ENCODE data around the gene C19orf81. TPM values are rescaled to one million over a fixed set of nuclear protein-coding genes. Genes with fewer than 3 reads are reported as not detected.
A peak's percentile ranks its signal among the peaks of the same experiment; 100 is the strongest.
"Not testable (repeated sequence)": the region's sequence is repeated elsewhere in the genome, so short reads cannot be mapped to it uniquely, and the experiment has no call there.

The C19orf81 gene
- total RNA-seq = not detected

GRCh38 chr19:50649433-50650391, at the start of gene C19orf81:
Gene C19orf81, plus strand, starts transcription at chr19:50649445. Its CDS starts 0 bp downstream, at chr19:50649445.
- DNase-seq (ENCODE audit: low spot score in 2 of 2) (no peak), FAIRE-seq (no peak)

GRCh38 chr19:50601407-50602088, 47.7 kb upstream of the C19orf81 start:
- DNase-seq (ENCODE audit: low spot score in 2 of 2) (no peak), FAIRE-seq (no peak)

GRCh38 chr19:50602089-50602422, 47.2 kb upstream of the C19orf81 start:
- FAIRE-seq (no peak), DNase-seq (ENCODE audit: low spot score in 2 of 2) (no peak)

- FAIRE-seq = no peak
- no peak for DNase-seq (ENCODE audit: low spot score in 2 of 2)
Observed at GRCh38 chr19:50602496-50602895, 46.7 kb upstream of the C19orf81 start.

- no peak for FAIRE-seq
- DNase-seq (ENCODE audit: low spot score in 2 of 2) = no peak
Observed at GRCh38 chr19:50602935-50603334, 46.3 kb upstream of the C19orf81 start.

- not testable (repeated sequence) for DNase-seq (ENCODE audit: low spot score in 2 of 2)
Observed at GRCh38 chr19:50604264-50605073, 44.8 kb upstream of the C19orf81 start.

GRCh38 chr19:50606059-50606836, 43.0 kb upstream of the C19orf81 start:
- DNase-seq (ENCODE audit: low spot score in 2 of 2); FAIRE-seq: not testable (repeated sequence)

More at GRCh38 chr19:50604264-50605073, 44.8 kb upstream of the C19orf81 start:
- not testable (repeated sequence) for FAIRE-seq

- DNase-seq (ENCODE audit: low spot score in 2 of 2) (no peak), FAIRE-seq (no peak)
Observed at GRCh38 chr19:50607388-50607787, 41.9 kb upstream of the C19orf81 start.

GRCh38 chr19:50607874-50608785, 41.1 kb upstream of the C19orf81 start:
- FAIRE-seq (no peak), DNase-seq (ENCODE audit: low spot score in 2 of 2) (peak; percentile 87 to 93)

- FAIRE-seq; DNase-seq (ENCODE audit: low spot score in 2 of 2): not testable (repeated sequence)
Observed at GRCh38 chr19:50612504-50613404, 36.5 kb upstream of the C19orf81 start.

- not testable (repeated sequence) for FAIRE-seq; DNase-seq (ENCODE audit: low spot score in 2 of 2)
Observed at GRCh38 chr19:50618379-50618778, 30.9 kb upstream of the C19orf81 start.

GRCh38 chr19:50619184-50619583, 30.1 kb upstream of the C19orf81 start:
- DNase-seq (ENCODE audit: low spot score in 2 of 2); FAIRE-seq: not testable (repeated sequence)

- not testable (repeated sequence) for DNase-seq (ENCODE audit: low spot score in 2 of 2); FAIRE-seq
Observed at GRCh38 chr19:50620394-50620906, 28.8 kb upstream of the C19orf81 start.

- no peak for DNase-seq (ENCODE audit: low spot score in 2 of 2)
Observed at GRCh38 chr19:50624949-50625600, 24.2 kb upstream of the C19orf81 start.

GRCh38 chr19:50626011-50626410, 23.2 kb upstream of the C19orf81 start:
- no peak for DNase-seq (ENCODE audit: low spot score in 2 of 2)
- no peak for FAIRE-seq

More at GRCh38 chr19:50624949-50625600, 24.2 kb upstream of the C19orf81 start:
- FAIRE-seq = no peak

GRCh38 chr19:50626795-50627194, 22.4 kb upstream of the C19orf81 start:
- FAIRE-seq = no peak

GRCh38 chr19:50628146-50628545, 21.1 kb upstream of the C19orf81 start:
- no peak for FAIRE-seq
- DNase-seq (ENCODE audit: low spot score in 2 of 2) = no peak

More at GRCh38 chr19:50626795-50627194, 22.4 kb upstream of the C19orf81 start:
- DNase-seq (ENCODE audit: low spot score in 2 of 2) = no peak
